ENCODE results near the gene BACH2. TPM values are rescaled to one million over a fixed set of nuclear protein-coding genes. Genes with fewer than 3 reads are reported as not detected.

Gene BACH2
- polyA plus RNA-seq, 1 donor (not counting 4 experiments of a cell fraction or from before 2014, with no cell fraction given): 0.50 TPM

- H3K79me2 ChIP-seq (ENCODE audit: control insufficient read depth, insufficient read depth, low read length): no peaks in the 10 kb centered on the region
- no peaks in the 10 kb centered on the region for H3K9me1 ChIP-seq (ENCODE audit: control insufficient read depth, extremely low read depth, insufficient read depth, low read length)
- DNase-seq (ENCODE audit: low read depth, low spot score) (no peak), FAIRE-seq (no peak)
- no peaks in the 10 kb centered on the region for H4K20me1 ChIP-seq (ENCODE audit: control insufficient read depth, extremely low read depth, insufficient read depth, low read length)
- peaks cover 4% of the 10 kb centered on the region for H3K4me1 ChIP-seq (ENCODE audit: control insufficient read depth, extremely low read depth, insufficient read depth, low read length)
- H2AFZ ChIP-seq (ENCODE audit: control insufficient read depth, low read length): no peak overlapping the region
- dilution Hi-C loops (cut with MboI; ENCODE audit: extremely low pct_ligation_motif_present, low sequenced_read_pairs): no loop called here
- no peaks in the 10 kb centered on the region for H3K27me3 ChIP-seq (ENCODE audit: control insufficient read depth, extremely low read depth, insufficient read depth, low read length)
- no peak overlapping the region for H3K4me3 ChIP-seq (ENCODE audit: control insufficient read depth in 2 of 3, extremely low read depth in 1 of 3, insufficient read depth in 2 of 3, low read depth in 1 of 3, low read length in 3 of 3)
- H3K36me3 ChIP-seq (ENCODE audit: control insufficient read depth in 2 of 2, extremely low read depth in 1 of 2, insufficient read depth in 2 of 2, low read length in 2 of 2): no peaks in the 10 kb centered on the region
- no peak overlapping the region for H3K9ac ChIP-seq (ENCODE audit: control insufficient read depth, extremely low read depth, insufficient read depth, low read length)
- no peak overlapping the region for H3K27ac ChIP-seq (ENCODE audit: control insufficient read depth, insufficient read depth, low read length)
- H3K4me2 ChIP-seq (ENCODE audit: control insufficient read depth, extremely low read depth, insufficient read depth, low read depth, low read length): no peak overlapping the region
- H3K9me3 ChIP-seq (ENCODE audit: control insufficient read depth, low read depth, low read length): no peaks in the 10 kb centered on the region
- no peak for TF ChIP-seq CTCF (optimal IDR thresholded peaks at IDR 0.05 in 1 of 3, IDR thresholded peaks at IDR 0.05 in 1 of 3, conservative IDR thresholded peaks at IDR 0.05 in 1 of 3; ENCODE audit: extremely low read depth in 1 of 3, insufficient read depth in 2 of 3, low read length in 3 of 3)
- TF ChIP-seq EZH2 (IDR thresholded peaks at IDR 0.05; ENCODE audit: low read length): no peak
These were observed 251.7 kb downstream of the BACH2 start for GRCh38 chr6:90044833-90045381.

GRCh38 chr6:90044182-90044832 is 252.3 kb downstream of the BACH2 start:
- Histone ChIP-seq H3K4me2 (ENCODE audit: control insufficient read depth, extremely low read depth, insufficient read depth, low read depth, low read length) (no peak overlapping the region), H2AFZ (ENCODE audit: control insufficient read depth, low read length) (no peak overlapping the region), H3K36me3 (ENCODE audit: control insufficient read depth in 2 of 2, extremely low read depth in 1 of 2, insufficient read depth in 2 of 2, low read length in 2 of 2) (no peaks in the 10 kb centered on the region), H3K27ac (ENCODE audit: control insufficient read depth, insufficient read depth, low read length) (no peak overlapping the region), H3K9me3 (ENCODE audit: control insufficient read depth, low read depth, low read length) (no peaks in the 10 kb centered on the region), H3K4me3 (ENCODE audit: control insufficient read depth in 2 of 3, extremely low read depth in 1 of 3, insufficient read depth in 2 of 3, low read depth in 1 of 3, low read length in 3 of 3) (no peak overlapping the region), H3K9ac (ENCODE audit: control insufficient read depth, extremely low read depth, insufficient read depth, low read length) (no peak overlapping the region), H3K79me2 (ENCODE audit: control insufficient read depth, insufficient read depth, low read length) (no peaks in the 10 kb centered on the region), H3K27me3 (ENCODE audit: control insufficient read depth, extremely low read depth, insufficient read depth, low read length) (no peaks in the 10 kb centered on the region), H3K4me1 (ENCODE audit: control insufficient read depth, extremely low read depth, insufficient read depth, low read length) (peaks cover 4% of the 10 kb centered on the region), H3K9me1 (ENCODE audit: control insufficient read depth, extremely low read depth, insufficient read depth, low read length) (no peaks in the 10 kb centered on the region), H4K20me1 (ENCODE audit: control insufficient read depth, extremely low read depth, insufficient read depth, low read length) (no peaks in the 10 kb centered on the region)
- TF ChIP-seq EZH2 (IDR thresholded peaks at IDR 0.05; ENCODE audit: low read length): no peak
- no peak for TF ChIP-seq CTCF (optimal IDR thresholded peaks at IDR 0.05 in 1 of 3, IDR thresholded peaks at IDR 0.05 in 1 of 3, conservative IDR thresholded peaks at IDR 0.05 in 1 of 3; ENCODE audit: extremely low read depth in 1 of 3, insufficient read depth in 2 of 3, low read length in 3 of 3)
- dilution Hi-C loops (cut with MboI; ENCODE audit: extremely low pct_ligation_motif_present, low sequenced_read_pairs): no loop called here
- DNase-seq (ENCODE audit: low read depth, low spot score) (no peak), FAIRE-seq (no peak)

Measured in keratinocyte (primary cell).